CD4-positive, alpha-beta T cell treated with Interleukin-6 at 100 ng/mL for 8 hours (primary cell): Measurements from ENCODE around the gene OR52L1.
"Not testable (repeated sequence)": the region's sequence is repeated elsewhere in the genome, so short reads cannot be mapped to it uniquely, and the experiment has no call there.

Experiments
- DNase-seq: peaks from one replicate; pipeline ENCODE4 v3.0.0-alpha.2; 2020; ENCODE audit warnings: mixed read lengths, low spot score

OR52L1 gene

GRCh38 chr11:5986885-5987284 is at the start of gene OR52L1:
TSS of gene OR52L1 (minus strand) at chr11:5986985. CDS start at chr11:5986930, 55 bp downstream.
- no peak for DNase-seq

- no peak for DNase-seq
These were observed 44.1 kb upstream of the OR52L1 start, which contains the start of gene OR56A1 for GRCh38 chr11:6030708-6031405. TSS of gene OR56A1 (minus strand) at chr11:6030758. CDS start at chr11:6027692, 3,066 bp downstream.

GRCh38 chr11:6027501-6027900 is 40.7 kb upstream of the OR52L1 start:
- no peak for DNase-seq

- DNase-seq = no peak
These were observed 38.3 kb upstream of the OR52L1 start for GRCh38 chr11:6025056-6025455.

GRCh38 chr11:6022956-6023355 is 36.2 kb upstream of the OR52L1 start:
- DNase-seq = peak; percentile 5

- DNase-seq = no peak
These were observed 26.3 kb upstream of the OR52L1 start for GRCh38 chr11:6013042-6013441.

- DNase-seq = no peak
These were observed 25.4 kb upstream of the OR52L1 start for GRCh38 chr11:6012035-6012668.

- no peak for DNase-seq
These were observed 20.1 kb upstream of the OR52L1 start, which contains the start of gene OR56A4 for GRCh38 chr11:6006846-6007245. TSS of gene OR56A4 (minus strand) at chr11:6006946. CDS start at chr11:6002992, 3,954 bp downstream.

- DNase-seq = no peak
These were observed 19.6 kb upstream of the OR52L1 start for GRCh38 chr11:6006395-6006794.

GRCh38 chr11:6002202-6002699 is 15.5 kb upstream of the OR52L1 start:
- no peak for DNase-seq

- DNase-seq = no peak
These were observed 8.0 kb upstream of the OR52L1 start for GRCh38 chr11:5994791-5995190.

GRCh38 chr11:5992604-5993251 is 5.9 kb upstream of the OR52L1 start:
- DNase-seq = no peak

- no peak for DNase-seq
These were observed 5.4 kb upstream of the OR52L1 start for GRCh38 chr11:5992150-5992549.

GRCh38 chr11:5989203-5989602 is 2.4 kb upstream of the OR52L1 start:
- no peak for DNase-seq

GRCh38 chr11:5983443-5983842 is 3.3 kb downstream of the OR52L1 start:
- DNase-seq = no peak

- DNase-seq = no peak
These were observed 13.3 kb downstream of the OR52L1 start for GRCh38 chr11:5973530-5973929.

- DNase-seq = no peak
These were observed 18.4 kb downstream of the OR52L1 start, which contains the start of gene OR56A5 for GRCh38 chr11:5968394-5968793. TSS of gene OR56A5 (minus strand) at chr11:5968494. CDS start at chr11:5968494, 0 bp downstream.

- no peak for DNase-seq
These were observed 19.1 kb downstream of the OR52L1 start for GRCh38 chr11:5967708-5968107.

GRCh38 chr11:5966958-5967357 is 19.8 kb downstream of the OR52L1 start:
- DNase-seq = no peak

- not testable (repeated sequence) for DNase-seq
These were observed 26.0 kb downstream of the OR52L1 start for GRCh38 chr11:5960704-5961320.

- no peak for DNase-seq
These were observed 31.2 kb downstream of the OR52L1 start for GRCh38 chr11:5955586-5955985.

GRCh38 chr11:5941951-5942350 is 44.8 kb downstream of the OR52L1 start, which contains the start of gene OR56A3:
TSS of gene OR56A3 (plus strand) at chr11:5942251. CDS start at chr11:5947347, 5,096 bp downstream.
- no peak for DNase-seq
